ENCODE measurements around the gene CCDC80.

CCDC80 gene

DNA sequence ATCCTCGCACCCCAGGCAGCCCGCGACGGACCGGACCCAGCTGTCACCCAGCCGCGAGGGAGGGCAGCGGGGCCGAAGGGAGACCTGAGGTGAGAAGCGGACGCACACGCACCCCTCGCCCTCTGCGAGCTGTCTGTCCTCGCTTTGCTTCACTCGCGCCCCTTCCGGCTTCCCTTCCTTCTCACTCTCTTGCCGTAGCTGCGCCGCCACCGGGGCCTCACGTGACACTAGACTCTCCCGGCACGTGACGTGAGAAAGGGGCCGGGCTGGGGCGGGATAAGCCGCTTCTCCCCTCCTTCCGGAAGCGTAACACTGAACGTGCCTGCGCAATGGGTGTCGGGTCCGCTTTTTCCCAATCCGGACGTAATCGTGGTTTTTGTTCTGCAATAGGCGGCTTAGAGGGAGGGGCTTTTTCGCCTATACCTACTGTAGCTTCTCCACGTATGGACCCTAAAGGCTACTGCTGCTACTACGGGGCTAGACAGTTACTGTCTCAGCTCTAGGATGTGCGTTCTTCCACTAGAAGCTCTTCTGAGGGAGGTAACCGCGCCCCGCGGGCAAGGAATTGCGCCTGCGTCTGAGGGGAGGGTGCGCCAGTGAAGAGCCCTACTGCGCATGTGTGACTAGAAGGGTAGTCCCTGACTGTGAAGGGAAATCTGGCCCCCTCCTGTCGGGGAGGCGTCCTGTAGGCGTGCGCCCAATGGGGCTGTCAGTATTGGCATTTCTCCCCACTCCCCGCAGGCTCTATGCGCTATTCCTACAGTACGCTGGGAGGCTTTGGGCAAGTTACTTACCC is 79.0 kb downstream of the CCDC80 start, which contains the start of the genes ATG3 and SLC35A5:
ATG3 (minus strand) TSS at position 229 of the 796 bp plus-strand sequence. CDS start 434 bp downstream, outside the sequence.
SLC35A5 (plus strand) TSS at position 312 of the 796 bp plus-strand sequence. CDS start 1,359 bp downstream, outside the sequence.
- peaks cover 57% of the 10 kb centered on the region for H3K79me2 ChIP-seq (ENCODE audit: insufficient read depth, low read length)

DNA sequence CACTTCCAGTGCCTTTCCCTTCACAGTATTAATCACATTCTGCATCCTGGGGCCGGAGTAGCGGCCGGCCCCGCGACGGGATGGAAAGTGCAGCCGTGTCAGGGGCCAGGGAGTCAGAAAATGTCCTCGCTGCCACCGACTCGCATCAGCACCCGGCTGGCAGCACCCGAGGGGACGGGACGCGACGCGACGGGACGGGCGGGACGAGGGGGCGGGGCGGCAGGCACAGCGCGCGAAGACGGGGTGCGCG is 79.5 kb downstream of the CCDC80 start:
- no peaks in the 10 kb centered on the region for H3F3A ChIP-seq (ENCODE audit: low read depth)
- H3K36me3 ChIP-seq (ENCODE audit: insufficient read depth, low read length), result peaks cover 6% of the 10 kb centered on the region; the same call in 1 of the 2 replicates
- TF ChIP-seq, protein P1, sequence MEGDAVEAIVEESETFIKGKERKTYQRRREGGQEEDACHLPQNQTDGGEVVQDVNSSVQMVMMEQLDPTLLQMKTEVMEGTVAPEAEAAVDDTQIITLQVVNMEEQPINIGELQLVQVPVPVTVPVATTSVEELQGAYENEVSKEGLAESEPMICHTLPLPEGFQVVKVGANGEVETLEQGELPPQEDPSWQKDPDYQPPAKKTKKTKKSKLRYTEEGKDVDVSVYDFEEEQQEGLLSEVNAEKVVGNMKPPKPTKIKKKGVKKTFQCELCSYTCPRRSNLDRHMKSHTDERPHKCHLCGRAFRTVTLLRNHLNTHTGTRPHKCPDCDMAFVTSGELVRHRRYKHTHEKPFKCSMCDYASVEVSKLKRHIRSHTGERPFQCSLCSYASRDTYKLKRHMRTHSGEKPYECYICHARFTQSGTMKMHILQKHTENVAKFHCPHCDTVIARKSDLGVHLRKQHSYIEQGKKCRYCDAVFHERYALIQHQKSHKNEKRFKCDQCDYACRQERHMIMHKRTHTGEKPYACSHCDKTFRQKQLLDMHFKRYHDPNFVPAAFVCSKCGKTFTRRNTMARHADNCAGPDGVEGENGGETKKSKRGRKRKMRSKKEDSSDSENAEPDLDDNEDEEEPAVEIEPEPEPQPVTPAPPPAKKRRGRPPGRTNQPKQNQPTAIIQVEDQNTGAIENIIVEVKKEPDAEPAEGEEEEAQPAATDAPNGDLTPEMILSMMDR (conservative IDR thresholded peaks at IDR 0.05; ENCODE audit: low read length), result no peak
- TF ChIP-seq EZH2phosphoT487 (IDR thresholded peaks at IDR 0.05; ENCODE audit: borderline replicate concordance), result no peak
- H4K20me1 ChIP-seq (ENCODE audit: insufficient read depth, low read length, poor library complexity, severe bottlenecking), result peaks cover 36% of the 10 kb centered on the region
- peaks cover 38% of the 10 kb centered on the region for H3K4me1 ChIP-seq (ENCODE audit: insufficient read depth, low read length, poor library complexity, severe bottlenecking)
- H3K27me3 ChIP-seq (ENCODE audit: insufficient read depth, low read length, poor library complexity, severe bottlenecking), result no peaks in the 10 kb centered on the region
- H3K9me3 ChIP-seq (ENCODE audit: insufficient read depth, low read depth, low read length), result no peaks in the 10 kb centered on the region
- H3K4me3 ChIP-seq (ENCODE audit: low read length, poor library complexity, severe bottlenecking), result peak overlapping the region; percentile 79
- H3K9me2 ChIP-seq (replicated peaks; ENCODE audit: low read depth, low read length), result no peaks in the 10 kb centered on the region
- peaks cover 59% of the 10 kb centered on the region for H3K79me2 ChIP-seq (ENCODE audit: insufficient read depth, low read length)
- peak overlapping the region; percentile 83 for H3K9ac ChIP-seq (ENCODE audit: low read depth, low read length, poor library complexity, severe bottlenecking)
- H3K4me2 ChIP-seq (ENCODE audit: low read depth, low read length, poor library complexity, severe bottlenecking), result peak overlapping the region; percentile 93
- H2AFZ ChIP-seq (ENCODE audit: low read length), result peak overlapping the region; percentile 86

More for the DNA sequence above, 79.0 kb downstream of the CCDC80 start, which contains the start of the genes ATG3 and SLC35A5:
- Histone ChIP-seq H3F3A (ENCODE audit: low read depth) (no peaks in the 10 kb centered on the region), H3K4me2 (ENCODE audit: low read depth, low read length, poor library complexity, severe bottlenecking) (peak within 1 kb of the TSS; percentile 93), H3K9me2 (replicated peaks; ENCODE audit: low read depth, low read length) (no peaks in the 10 kb centered on the region), H3K9ac (ENCODE audit: low read depth, low read length, poor library complexity, severe bottlenecking) (peak within 1 kb of the TSS; percentile 83), H3K9me3 (ENCODE audit: insufficient read depth, low read depth, low read length) (no peaks in the 10 kb centered on the region), H4K20me1 (ENCODE audit: insufficient read depth, low read length, poor library complexity, severe bottlenecking) (peaks cover 36% of the 10 kb centered on the region), H3K27me3 (ENCODE audit: insufficient read depth, low read length, poor library complexity, severe bottlenecking) (no peaks in the 10 kb centered on the region), H2AFZ (ENCODE audit: low read length) (peak within 1 kb of the TSS; percentile 86), H3K36me3 (ENCODE audit: insufficient read depth, low read length) (peaks cover 6% of the 10 kb centered on the region; the same call in 1 of the 2 replicates), H3K4me1 (ENCODE audit: insufficient read depth, low read length, poor library complexity, severe bottlenecking) (peaks cover 38% of the 10 kb centered on the region), H3K4me3 (ENCODE audit: low read length, poor library complexity, severe bottlenecking) (peak within 1 kb of the TSS; percentile 79)
- TF ChIP-seq, protein P1 (conservative IDR thresholded peaks at IDR 0.05; ENCODE audit: low read length), result no peak
- TF ChIP-seq EZH2phosphoT487 (IDR thresholded peaks at IDR 0.05; ENCODE audit: borderline replicate concordance), result no peak

DNA sequence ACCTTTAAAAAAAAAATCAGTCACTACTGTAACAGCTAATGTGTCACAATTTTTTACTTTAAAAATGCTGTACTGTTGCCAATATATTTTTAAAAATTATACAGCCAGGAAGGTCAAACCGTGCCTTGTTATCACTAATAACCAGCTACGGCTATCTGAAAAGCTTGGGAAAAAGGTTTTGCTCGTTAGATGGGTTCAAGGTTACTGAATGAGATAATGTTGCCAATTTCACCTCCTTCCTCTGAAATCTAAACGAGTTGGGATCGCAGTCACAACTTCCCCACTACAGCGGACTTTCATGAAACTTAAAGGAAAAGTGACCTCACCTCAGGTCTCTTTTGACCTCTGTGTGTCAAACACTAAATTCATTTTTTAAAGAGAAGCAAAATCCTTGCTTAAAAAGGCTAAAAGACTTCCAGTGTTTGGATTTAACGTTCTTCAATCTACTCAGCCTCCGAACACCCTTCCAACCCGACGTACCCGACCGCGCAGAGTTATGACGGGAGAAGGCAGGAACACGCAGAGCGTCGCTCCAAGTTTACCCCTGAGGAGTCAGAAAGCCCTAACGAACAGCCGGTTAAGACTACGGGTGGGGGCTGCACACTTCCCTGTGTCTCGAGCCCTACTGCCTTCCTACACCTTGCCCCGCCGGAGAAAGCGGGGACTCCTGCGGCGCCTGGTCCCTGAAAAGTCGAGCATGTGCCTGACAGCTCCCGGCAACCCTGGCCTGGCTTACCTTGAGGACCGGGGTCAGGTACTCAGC is 80.0 kb downstream of the CCDC80 start:
- no peaks in the 10 kb centered on the region for H3K9me2 ChIP-seq (replicated peaks; ENCODE audit: low read depth, low read length)
- no peaks in the 10 kb centered on the region for H3K9me3 ChIP-seq (ENCODE audit: insufficient read depth, low read depth, low read length)
- H3K79me2 ChIP-seq (ENCODE audit: insufficient read depth, low read length), result peaks cover 62% of the 10 kb centered on the region
- TF ChIP-seq, protein P1 (conservative IDR thresholded peaks at IDR 0.05; ENCODE audit: low read length), result no peak
- TF ChIP-seq EZH2phosphoT487 (IDR thresholded peaks at IDR 0.05; ENCODE audit: borderline replicate concordance), result no peak
- H3K4me1 ChIP-seq (ENCODE audit: insufficient read depth, low read length, poor library complexity, severe bottlenecking), result peaks cover 39% of the 10 kb centered on the region
- no peaks in the 10 kb centered on the region for H3F3A ChIP-seq (ENCODE audit: low read depth)
- peak overlapping the region; percentile 86 for H2AFZ ChIP-seq (ENCODE audit: low read length)
- peak overlapping the region; percentile 93 for H3K4me2 ChIP-seq (ENCODE audit: low read depth, low read length, poor library complexity, severe bottlenecking)
- no peaks in the 10 kb centered on the region for H3K27me3 ChIP-seq (ENCODE audit: insufficient read depth, low read length, poor library complexity, severe bottlenecking)
- H3K9ac ChIP-seq (ENCODE audit: low read depth, low read length, poor library complexity, severe bottlenecking), result peak overlapping the region; percentile 83
- peak overlapping the region; percentile 79 for H3K4me3 ChIP-seq (ENCODE audit: low read length, poor library complexity, severe bottlenecking)
- peaks cover 6% of the 10 kb centered on the region; the same call in 1 of the 2 replicates for H3K36me3 ChIP-seq (ENCODE audit: insufficient read depth, low read length)
- H4K20me1 ChIP-seq (ENCODE audit: insufficient read depth, low read length, poor library complexity, severe bottlenecking), result peaks cover 36% of the 10 kb centered on the region

All from Loucy (cell line).